ENCODE results near the gene CCDC154.

- TF ChIP-seq CTCF (conservative IDR thresholded peaks at IDR 0.05; ENCODE audit: low read length) = no peak
- TF ChIP-seq EZH2phosphoT487 (IDR thresholded peaks at IDR 0.05; ENCODE audit: borderline replicate concordance, low read depth, low read length) = no peak
Measured at GRCh38 chr16:1408171-1408837, 36.1 kb downstream of the CCDC154 start.
